ENCODE results near the gene GRK4.

GRK4 gene

GRCh38 chr4:3074846-3075651 is 111.7 kb downstream of the GRK4 start:
- no peak for FAIRE-seq

- FAIRE-seq, result no peak
These were observed 112.2 kb downstream of the GRK4 start for GRCh38 chr4:3075652-3075981.

GRCh38 chr4:3077796-3078195 is 114.4 kb downstream of the GRK4 start:
- FAIRE-seq, result no peak

GRCh38 chr4:3079694-3080123 is 116.3 kb downstream of the GRK4 start:
- no peak for FAIRE-seq

- FAIRE-seq, result no peak
These were observed 119.6 kb downstream of the GRK4 start for GRCh38 chr4:3082925-3083515.

GRCh38 chr4:3083732-3084131 is 120.4 kb downstream of the GRK4 start:
- FAIRE-seq, result no peak

GRCh38 chr4:3085948-3086670 is 122.7 kb downstream of the GRK4 start:
- no peak for FAIRE-seq

- FAIRE-seq, result no peak
These were observed 123.9 kb downstream of the GRK4 start for GRCh38 chr4:3087115-3087797.

Data from colon (tissue), 2 donors.